T-helper 22 cell (primary cell): ENCODE data around the gene NBAS.
"Not testable (repeated sequence)": the region's sequence is repeated elsewhere in the genome, so short reads cannot be mapped to it uniquely, and the experiment has no call there.

Experiments used
- DNase-seq: peaks from one replicate; pipeline ENCODE4 v3.0.0-alpha.2; 2020; ENCODE audit warnings: low read depth

NBAS gene

GRCh38 chr2:15412309-15412708 lies 148.8 kb downstream of the NBAS start:
- no peak for DNase-seq

DNA sequence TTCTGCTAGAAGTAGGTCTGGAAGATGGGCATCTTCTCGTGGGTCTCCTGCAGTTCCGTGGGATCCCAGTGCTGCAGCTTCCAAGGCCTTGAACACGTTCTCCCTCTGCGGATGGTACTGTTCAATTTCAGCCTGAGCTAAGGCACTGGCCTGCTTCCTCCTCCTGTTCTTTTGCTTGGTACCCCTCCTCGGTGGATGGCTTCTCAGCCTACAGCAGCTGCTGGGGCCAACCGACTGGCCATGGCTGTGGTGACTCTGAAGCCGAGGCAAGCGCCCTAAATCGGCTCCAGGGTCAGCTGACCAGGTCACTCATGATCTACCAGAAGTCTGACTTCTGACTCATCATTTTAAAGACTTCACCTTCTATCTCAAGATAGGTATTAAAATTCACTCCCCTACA lies 150.2 kb downstream of the NBAS start:
- no peak for DNase-seq

DNA sequence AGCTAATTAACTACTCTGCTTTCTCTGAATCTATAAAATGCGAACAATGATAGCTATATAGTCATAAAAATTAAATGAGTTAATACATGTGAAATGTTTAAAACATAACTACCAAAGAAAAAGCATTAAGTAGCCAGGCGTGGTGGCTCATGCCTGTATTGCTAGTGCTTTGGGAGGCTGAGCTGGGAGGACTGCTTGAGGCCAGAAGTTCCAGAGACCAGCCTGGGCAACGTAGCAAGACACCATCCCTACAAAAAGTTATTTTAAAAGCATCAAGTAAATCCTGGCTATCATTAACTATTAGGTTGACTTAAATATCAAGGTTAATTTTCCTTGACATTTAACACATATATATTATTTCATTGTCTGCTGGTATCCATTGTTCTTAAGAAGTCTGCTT lies 152.4 kb downstream of the NBAS start:
- no peak for DNase-seq

GRCh38 chr2:15407666-15408065 lies 153.5 kb downstream of the NBAS start:
- no peak for DNase-seq

GRCh38 chr2:15404511-15404910 lies 156.6 kb downstream of the NBAS start:
- not testable (repeated sequence) for DNase-seq

GRCh38 chr2:15400240-15400826 lies 160.8 kb downstream of the NBAS start:
- DNase-seq: no peak

DNA sequence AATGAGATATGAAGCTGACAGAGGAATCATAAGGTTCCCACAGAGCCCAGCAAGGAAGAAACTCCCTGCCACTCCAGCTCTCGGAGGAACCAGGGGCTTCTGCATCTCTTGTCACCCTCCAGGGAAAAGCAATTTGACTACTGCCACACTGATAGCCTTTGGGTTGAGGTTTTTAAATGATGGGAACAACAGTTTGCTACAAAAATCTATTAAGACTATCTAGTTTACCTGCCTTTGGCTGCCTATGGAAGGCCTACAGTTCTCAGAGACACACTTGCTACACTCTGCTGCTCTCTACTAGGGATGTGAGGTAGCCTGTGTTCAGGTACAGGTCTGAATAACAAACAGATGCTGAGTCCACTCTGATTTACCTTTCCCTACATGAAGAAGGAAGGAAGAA lies 161.9 kb downstream of the NBAS start:
- no peak for DNase-seq

DNA sequence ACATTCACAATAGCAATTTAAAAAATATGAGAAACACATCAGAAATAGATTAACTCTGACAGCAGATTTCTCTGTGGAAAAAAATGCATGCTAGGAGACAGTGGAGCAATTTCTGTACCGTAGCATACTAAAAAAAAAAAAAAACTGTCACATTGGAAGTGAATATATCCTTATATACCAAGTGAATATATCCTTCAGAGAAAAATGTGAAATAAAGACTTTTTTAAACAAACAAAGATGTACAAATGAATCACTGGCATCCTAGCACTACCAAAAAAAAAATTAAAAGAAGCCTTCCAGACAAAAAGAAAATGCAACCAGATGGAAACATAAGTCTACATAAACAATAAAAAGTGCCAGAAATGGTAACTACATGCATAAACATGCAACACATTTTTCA lies 169.4 kb downstream of the NBAS start:
- no peak for DNase-seq

DNA sequence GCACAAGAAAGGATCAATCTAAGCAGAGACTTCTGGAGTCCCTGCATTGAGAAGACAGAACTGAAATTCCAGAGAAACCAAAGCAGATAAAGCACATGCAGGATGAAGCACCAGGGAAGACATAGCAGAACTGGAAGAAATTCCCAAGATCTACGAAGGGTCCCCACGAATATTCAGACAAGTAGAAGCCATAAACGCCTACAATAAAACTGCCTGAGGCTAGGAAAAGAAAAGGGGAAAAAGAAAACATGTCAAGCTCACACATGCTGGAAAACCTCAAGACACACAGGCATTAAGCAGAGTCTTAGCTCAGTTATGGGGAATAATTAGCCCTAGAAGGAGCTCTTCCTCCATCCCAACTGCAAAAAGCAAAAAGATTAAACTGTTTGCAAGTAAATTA lies 171.2 kb downstream of the NBAS start:
- no peak for DNase-seq

GRCh38 chr2:15389326-15389700 lies 171.8 kb downstream of the NBAS start:
- DNase-seq: no peak

DNA sequence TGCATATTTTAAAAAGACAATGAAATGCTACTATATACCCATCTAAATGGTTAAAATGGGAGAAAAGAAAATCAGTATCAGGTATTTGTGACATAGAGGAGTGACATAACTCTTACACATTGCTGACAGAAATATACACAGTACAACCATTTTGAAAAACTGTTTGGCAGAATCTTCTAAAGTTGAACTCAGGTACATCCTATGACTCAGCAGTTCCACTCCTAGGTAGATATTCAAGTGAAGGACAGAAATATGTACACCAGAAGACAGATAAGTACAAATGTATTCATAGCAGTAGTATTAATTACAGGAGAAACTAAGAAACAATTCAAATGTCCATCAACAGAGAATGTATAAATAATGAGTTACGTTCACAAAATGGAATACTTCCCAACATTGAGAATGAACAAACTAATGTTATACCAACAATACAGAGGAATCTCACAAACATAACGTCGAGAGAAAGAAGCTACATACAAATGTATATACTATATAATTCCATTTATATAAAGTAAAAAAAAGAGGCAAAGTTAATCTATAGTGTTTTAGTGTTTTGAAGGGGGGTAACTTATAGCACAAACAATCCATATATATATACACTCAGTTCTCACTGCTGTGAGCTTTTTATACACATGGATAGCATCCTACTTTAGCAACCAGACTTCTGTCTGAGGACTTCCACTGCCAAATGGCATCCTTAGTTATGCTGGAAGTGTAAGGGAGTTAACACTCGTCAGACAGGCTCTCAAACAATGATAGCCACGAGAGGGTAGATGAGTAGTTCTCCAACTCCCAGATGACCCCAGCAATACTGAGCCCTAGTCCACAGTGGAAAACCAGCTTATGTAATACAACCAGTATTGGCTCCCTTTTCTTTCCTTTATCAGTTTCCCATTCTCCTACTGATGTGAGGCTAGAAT lies 172.5 kb downstream of the NBAS start:
- DNase-seq: no peak

GRCh38 chr2:15385184-15385583 lies 175.9 kb downstream of the NBAS start:
- DNase-seq: no peak

DNA sequence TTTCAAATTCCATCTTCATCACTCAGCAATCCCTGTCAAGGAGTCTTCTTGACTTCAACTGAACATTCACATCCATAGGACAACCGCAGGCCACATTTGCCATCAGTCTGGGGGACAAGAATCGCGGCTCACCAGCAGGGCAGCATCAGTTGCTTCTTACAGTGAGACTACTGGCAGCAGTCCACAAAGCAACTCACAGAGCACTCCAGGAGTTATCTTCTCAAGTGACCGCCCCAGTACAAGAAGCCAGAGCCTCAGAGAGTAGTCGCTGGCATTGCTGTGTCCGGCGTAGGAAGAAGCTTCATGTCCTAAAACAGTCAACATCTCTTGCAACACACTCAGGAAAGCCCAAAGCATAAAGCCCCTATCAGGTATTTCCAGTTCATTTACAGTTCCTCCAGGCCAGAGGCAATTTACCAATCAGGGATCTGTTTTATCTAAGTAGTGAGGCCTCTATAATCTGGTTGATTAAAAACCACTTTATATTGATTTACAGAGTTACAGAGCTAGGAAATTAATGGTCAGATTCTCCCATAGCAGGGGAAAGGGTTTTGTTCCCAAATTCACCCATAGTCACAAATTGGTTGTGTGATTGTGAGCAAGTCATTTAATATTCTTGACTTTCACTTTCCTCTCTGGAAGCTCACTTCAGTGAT lies 177.3 kb downstream of the NBAS start:
- no peak for DNase-seq

DNA sequence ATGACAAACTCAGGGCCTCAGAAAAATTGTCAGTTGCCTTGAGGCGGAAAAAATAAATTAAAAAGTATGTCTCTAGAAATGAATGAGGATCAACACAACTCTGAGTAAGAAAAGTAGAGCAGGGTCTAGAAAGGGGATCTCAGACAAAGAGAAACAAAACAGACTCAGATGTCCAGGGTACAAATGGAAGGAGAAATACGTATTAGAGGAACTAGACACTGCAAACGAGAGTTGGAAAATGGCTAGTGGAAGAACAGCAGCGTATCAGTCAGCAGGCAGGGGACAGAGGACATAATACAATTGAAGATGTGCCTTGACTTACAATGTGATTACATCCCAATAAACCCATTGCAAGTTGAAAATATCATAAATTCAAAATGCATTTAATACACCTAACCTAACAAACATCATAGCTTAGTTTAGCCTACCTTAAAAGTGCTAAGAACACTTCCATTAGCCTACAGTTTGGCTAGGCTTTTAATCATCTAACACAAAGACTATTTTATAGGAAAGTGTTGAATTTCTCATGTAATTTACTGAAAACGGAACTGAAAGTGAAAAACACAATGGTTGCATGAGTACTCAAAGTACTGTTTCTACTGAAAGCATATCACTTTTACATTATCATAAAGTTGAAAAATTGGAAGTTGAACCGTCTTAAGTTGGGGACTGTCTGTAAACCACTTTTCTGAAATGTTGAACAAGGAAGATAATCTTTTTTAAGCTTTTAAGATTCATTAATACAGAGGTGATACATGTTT lies 182.8 kb downstream of the NBAS start:
- DNase-seq: no peak

DNA sequence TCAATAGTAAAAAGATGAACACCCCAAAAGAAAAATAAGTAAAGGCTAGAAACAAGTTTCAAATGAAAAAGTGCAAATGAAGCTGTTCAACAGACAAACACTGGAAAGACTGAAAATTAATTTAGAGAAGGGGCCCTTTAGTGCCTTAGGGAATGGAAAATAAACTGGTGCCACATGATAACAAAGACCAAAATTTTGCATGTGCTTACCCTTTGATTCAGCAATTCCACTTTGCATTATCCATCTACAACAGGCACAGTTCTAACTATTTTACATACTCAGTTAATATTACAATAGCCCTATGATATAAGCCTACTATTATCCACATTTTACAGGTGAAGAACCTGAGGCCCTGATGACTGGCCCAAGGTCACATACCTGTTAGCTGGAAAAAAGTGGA lies 183.9 kb downstream of the NBAS start:
- no peak for DNase-seq

DNA sequence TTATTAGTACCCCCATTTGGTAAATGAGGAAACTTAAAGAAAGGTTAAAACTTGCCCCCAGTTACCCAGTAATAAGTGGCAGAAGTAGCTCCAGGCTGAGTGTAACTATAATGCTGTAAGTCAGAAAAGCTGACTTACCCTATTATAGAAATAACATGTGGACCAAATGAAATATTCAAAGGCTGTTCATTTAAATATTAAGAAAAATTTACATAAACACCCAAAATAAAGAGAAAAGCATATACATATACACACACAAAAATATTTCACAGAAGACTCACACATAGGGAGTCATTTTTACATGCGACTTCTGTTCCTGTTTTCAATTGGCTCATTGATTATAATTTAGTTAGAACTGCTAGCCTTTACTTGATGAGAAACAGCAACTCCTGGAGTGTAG lies 189.1 kb downstream of the NBAS start:
- DNase-seq: no peak

DNA sequence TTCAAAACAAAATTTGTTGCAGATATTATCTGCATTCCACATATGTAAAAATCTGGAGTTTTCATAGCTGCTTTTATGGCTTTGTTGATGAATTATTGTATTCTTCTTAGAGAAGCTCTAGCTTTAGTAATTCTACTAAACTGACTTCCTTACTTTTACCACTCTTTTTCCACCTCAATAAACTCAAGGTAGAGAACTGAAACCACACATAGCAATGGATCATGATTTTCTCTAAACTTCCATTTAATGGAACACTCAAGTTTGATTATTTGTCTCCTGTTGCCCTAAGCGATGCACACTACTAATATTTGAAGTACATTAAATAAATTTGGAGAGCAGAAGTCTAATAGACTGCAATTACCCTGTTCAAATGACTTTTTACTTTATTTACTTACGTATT lies 192.0 kb downstream of the NBAS start:
- DNase-seq: no peak

DNA sequence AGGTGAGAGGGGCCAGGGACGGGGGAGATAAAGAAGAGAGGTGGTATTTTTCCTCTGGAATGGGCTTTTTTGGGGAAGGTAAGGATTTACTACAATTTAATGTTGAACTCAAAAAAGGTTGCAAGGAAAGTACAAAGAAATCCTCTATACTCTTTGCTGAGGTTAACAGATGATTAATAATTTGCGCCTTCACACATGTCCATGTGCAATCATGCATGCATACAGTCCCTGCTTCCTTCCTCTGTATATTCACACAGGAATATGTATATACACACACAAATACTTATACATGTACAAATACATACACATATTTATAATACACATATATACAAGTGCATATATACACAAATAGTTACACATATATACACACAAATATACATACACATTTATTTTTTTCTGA lies 193.4 kb downstream of the NBAS start:
- DNase-seq: no peak

DNA sequence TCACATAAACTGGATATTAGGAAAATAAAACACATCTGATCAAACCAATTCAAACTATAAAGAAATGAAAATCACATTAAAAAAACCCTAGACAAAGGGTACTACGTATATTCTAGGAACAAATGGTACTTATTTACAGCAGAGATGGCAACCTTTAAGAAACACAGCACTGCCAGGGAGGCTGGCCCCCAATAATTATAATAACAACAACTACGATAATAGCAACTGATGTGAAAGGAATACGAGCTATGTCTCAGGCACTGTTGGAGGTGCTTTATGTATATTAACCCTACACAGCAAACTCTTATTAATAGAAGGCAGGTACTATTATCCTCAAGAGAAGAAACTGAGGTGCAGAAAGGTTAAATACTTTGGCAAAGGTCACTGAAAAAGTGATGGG lies 193.9 kb downstream of the NBAS start:
- DNase-seq: no peak

DNA sequence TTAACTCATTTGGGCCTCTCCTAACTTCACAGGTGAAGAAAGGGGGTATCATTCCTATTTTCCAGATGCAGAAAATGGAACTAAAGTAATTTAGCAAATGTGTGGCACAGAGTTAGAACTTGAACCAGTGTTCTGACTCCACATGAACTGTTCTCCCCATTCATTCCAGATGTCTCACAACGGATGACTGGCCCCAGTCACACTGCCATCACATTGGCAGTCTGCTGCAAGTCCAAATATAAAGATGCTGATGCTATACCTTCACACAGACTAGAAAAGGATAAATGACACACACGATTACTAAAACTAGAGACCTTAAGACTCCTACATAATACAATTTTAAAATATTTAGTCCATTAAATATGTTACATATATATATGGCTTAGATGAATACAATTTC lies 195.7 kb downstream of the NBAS start:
- DNase-seq: no peak

GRCh38 chr2:15364561-15364960 lies 196.6 kb downstream of the NBAS start:
- DNase-seq: no peak

- DNase-seq: no peak
Observed at GRCh38 chr2:15363734-15364133, 197.4 kb downstream of the NBAS start.

DNA sequence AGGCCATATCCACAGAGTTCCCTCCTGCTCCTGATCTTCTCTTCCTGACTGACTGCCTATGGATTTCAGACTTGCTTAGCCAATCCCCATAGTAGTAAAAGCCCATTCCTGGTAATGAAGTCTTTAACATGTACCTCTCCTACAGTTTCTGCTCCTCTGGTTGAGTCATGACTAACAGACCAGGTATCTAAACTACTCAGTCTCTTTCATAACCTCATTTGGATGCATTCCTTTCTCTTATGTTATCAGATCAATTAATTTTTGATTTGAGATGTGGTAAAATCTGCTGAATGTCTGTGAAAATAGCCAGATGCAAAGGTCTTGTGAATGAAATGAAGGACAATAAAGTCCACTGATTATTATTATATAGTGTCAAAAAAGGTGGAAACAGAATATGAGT lies 198.0 kb downstream of the NBAS start:
- no peak for DNase-seq
